Esophagus mucosa (tissue), 1 donor: ENCODE measurements around the gene RNF222. TPM values are rescaled to one million over a fixed set of nuclear protein-coding genes. Genes with fewer than 3 reads are reported as not detected.
"Not testable (repeated sequence)": the region's sequence is repeated elsewhere in the genome, so short reads cannot be mapped to it uniquely, and the experiment has no call there.

Experiments used
- ATAC-seq: fragments of 200-7000 bp; cut with Tn5 transposase; one replicate; pipeline ENCODE4 v1.9.1; 2020
- total RNA-seq: library from RNA; stranded (reverse); gene quantifications from one replicate; pipeline ENCODE4 v1.2.4, GENCODE V29; 2023
- donor health status: DM: yes; HTN: yes; CAD: no.

The RNF222 gene
- total RNA-seq, 1 donor from 2014 or later = 10.8 TPM

DNA sequence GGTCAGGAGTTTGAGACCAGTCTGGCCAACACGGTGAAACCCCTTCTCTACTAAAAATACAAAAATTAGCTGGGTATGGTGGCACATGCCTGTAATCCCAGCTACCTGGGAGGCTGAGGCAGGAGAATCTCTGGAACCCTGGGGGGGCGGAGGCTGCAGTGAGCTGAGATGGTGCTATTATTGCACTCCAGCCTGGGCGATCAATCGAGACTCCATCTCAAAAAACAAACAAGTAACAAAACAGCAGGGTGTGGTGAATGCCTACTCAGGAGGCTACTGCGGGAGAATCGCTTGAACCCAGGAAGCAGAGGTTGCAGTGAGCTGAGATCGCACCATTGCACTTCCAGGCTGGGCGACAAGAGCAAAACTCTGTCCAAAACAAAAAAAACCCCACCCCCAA, 19.5 kb downstream of the RNF222 start:
- not testable (repeated sequence) for ATAC-seq

DNA sequence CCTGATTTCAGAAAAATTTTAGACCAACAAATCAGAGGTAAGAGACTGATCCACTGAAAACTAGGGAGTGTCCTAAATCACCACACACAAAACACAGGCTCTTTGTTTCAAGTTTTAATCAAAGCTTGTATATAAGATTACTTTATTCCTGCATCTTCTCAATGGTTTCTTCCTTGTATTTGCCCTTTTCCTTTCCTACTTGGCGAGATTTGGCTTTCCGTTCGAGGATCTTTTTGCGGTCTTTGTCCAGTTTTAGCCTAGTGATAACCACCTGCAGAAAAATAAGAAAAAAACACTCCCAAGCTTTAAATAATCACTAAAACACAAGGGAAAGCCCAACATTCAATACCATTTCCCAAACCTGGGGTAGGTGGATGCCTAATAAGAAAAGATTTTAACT, 20.2 kb downstream of the RNF222 start:
- ATAC-seq = no peak

DNA sequence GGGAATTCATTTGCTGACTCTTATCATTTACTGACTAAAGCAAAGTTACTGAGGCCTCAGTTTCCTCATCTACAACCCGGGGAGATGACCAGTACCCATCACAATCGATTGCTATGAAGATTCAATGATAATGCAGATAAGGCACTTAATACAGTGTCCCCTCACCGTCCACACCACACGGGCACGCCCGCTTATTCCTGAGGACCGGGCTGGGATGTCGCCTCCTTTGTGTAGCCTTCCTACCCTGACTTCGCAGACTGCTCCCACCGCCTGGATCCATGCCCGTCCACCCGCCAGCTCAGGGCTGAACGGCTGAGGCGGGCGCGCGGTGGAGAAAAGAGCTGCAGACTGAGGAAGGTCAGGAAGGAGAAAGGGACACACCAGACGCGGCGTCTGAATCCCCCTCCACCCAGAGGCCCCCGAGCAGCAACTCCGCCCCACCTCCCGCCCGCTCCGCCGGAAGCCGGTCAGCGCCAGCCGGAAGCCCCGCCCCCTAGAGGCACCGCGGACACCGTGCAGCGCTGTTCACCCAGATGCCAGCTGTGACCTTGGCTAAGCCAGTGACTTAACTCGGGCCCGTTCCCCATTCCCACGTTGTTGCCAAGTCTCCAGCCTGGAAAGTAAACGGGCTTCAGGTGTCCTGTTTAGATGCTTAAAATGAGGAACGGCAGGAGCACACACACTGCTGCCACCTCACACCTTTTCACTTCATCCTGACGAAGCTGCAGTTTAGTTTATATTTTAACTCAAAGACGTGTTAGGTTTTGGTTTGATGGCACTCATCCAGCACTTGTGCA, 21.2 kb downstream of the RNF222 start, which contains the start of gene KRABD2:
Gene KRABD2 (minus strand): TSS at position 434 of the 797 bp plus-strand sequence.
- peak; percentile 96 for ATAC-seq

DNA sequence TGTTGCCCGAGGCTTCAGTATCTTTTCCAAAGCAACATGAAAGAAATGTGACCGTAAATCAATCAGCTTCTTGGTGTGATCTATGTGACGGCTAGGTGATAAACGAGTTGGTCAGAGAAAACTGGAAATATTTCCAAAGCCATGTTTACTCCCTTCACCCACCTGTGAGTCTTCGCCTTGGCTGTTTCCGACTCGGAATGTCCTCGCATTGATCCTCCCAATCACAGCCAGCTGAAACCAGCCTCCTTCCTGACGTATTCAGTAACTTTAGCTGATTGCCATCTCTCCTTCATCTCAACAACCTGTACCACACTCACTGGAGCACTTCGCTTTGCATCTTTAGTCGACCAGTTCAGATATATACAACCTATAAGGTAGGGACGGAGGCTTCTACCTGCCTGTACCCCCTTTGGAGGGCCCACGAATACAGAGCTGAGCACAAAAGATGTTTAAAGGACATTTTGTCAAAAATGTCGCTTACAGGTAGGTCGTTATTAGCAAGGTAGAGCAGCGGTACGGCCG, 21.8 kb downstream of the RNF222 start:
- peak; percentile 35 for ATAC-seq

DNA sequence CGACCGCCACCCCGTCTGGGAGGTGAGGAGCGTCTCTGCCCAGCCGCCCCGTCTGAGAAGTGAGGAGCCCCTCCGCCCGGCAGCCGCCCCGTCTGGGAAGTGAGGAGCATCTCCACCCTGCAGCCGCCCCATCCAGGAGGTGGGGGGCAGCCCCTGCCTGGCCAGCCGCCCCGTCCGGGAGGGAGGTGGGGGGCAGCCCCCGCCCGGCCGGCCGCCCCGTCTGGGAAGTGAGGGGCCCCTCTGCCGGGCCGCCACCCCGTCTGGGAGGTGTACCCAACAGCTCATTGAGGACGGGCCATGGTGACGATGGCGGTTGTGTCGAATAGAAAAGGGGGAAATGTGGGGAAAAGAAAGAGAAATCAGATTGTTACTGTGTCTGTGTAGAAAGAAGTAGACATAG, 23.8 kb downstream of the RNF222 start:
- ATAC-seq = not testable (repeated sequence)

DNA sequence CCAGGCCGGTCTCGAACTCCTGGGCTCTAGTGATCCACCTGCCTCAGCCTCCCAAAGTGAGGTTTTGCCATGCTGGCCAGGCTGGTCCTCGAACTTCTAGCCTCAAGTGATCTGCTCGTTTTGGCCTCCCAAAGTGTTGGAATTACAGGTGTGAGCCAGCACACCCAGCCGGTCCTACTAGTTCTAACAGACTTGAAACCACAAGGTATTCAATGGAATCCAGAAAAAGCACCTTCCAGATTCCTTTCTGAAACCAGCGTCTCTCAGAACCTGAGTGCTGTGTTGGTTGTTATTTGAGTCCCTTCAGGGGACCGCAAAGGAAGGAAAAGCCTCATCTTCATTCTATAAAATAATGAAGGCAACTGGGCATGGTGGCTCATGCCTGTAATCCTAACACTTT, 25.2 kb downstream of the RNF222 start:
- no peak for ATAC-seq

DNA sequence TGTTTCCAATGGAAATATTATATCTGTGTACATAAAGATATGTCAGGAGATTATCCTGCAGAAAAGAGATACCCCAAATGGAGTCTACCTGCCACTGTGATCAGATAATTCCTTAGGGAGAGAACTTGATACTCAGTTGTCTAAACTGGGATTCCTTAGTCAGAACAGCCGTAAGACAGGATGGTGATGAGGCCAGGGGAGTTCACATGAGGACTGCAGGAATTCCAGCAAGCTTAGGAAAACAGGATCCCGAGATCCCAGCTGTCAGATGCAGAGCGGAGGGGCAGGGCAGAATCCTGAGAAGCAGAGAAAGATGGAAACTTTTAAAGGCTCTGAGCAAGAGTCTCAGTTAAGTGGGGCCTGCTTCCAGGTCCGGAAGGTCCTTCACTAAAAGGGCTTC, 25.8 kb downstream of the RNF222 start:
- ATAC-seq = no peak

DNA sequence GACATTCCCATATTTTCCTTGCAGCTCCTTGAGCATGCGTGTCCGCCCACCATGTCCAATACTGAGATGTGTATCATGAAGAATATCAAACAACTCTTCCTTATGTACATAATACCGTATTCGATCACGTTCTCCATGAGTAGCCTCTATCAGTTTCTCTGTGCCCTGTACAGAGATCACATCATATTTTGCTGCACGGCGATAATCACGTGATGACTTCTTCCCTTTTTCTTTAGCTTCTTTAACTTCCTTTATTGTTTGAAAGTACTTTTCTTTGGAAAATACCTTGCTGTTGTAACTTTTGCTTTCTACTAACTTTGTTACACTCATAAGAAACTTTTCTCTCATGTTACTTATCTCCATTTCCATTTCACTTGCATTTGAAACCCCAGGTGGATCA, 27.7 kb downstream of the RNF222 start:
- ATAC-seq = no peak

DNA sequence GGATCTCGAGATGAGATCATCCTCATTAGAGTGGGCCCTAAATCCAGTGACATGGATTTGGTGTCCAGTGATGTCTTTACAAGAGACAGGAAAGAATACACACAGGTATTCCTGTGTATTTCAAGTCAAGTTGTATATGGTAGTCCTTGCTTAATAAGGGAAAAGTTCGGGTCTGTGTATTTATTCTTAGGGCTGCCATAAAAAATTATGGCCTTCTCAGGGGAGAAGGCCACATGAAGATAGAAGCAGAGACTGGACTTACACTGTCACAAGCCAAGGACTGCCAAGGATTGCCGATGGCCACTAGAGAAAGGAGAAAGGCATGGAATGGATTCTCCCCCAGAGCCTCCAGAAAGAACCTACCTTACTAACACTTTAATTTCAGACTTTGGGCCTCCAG, 29.4 kb downstream of the RNF222 start:
- ATAC-seq = no peak

DNA sequence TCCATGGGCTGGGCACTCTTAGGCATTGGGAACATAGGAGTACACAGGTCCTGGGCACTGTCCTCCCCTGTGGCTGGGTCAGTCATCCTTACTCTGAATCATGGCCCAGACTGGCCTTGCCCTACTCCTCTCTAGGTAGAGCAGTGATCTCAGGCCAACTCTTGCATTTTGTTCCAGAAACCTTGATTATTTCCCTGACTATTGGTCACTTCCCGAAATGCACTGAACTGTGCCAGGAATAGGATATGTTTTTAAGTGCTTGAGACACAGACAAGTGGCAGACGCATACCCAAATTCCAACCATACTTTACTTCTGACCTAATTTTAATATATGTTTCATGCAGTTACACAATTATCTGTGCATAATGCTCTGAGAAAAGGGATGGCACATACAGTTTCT, 31.4 kb downstream of the RNF222 start:
- ATAC-seq = peak; percentile 60

DNA sequence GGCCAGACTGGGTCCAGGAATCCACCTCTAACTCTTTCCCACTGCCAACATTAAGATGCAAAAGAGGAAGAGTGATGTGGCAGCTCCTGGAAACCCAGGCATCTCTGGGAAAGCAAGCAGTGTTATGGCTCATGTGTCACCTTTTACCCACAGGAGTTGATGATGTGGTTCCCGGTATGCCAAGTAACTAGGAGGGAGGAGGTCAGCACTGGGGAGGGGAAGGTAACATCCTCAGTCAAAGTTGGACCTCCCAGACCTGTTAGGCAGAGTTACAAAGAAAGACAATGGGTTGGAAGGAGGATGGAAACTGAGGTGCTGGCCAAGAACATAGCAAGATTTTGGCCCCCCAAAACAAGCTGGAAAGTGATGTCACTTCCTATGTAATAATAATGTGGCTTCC, 32.5 kb downstream of the RNF222 start:
- peak; percentile 50 for ATAC-seq

DNA sequence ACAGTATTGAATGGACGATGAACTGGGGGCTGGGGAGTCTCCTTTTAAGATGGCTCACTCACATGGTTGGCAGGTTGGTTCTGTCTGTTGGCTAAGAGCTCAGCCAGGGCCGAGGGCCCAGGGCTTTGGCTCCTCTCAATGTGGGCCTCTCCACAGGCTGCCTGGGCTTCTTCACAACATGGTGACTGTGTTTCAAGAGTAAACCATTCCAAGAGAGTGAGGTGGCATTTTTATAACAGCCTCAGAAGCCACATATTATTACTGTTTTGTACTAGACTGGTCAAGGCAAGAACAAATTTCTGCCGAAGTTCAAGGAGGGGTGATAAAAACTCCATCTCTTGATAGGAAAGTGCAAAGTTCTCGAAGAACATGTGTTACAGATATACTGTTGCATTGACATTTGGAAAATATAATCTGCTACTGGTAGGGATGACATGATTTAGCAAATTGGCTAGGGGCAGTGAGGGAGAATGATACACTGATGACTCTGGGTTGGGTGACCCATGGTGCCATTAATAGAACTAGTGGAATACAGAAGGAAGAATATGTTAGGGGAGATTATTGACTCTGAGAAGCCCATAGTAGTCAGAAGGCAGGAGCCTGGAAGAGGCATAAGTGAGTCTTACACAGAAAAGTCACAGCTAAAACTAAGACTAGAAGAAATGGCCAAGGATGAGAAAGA, 34.8 kb downstream of the RNF222 start:
- no peak for ATAC-seq

DNA sequence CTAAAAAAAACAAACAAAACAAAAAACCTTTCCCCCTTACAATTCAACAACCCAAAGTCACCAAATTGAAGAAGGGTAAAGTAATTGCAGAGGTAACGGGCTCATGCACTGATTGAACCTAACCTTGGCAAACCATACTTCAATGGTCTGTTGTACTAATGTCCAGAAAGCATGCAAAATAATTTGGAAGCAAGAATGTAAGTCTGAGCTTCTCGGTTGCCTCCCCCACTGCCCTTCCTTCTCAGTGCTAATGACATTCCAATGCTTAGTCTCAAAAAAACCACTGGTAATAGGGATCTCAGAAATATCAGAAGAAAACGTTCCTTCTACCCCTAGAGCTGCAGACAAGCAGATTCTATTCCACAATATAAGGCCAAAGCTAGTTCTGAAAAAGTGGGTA, 36.9 kb downstream of the RNF222 start:
- ATAC-seq = no peak

DNA sequence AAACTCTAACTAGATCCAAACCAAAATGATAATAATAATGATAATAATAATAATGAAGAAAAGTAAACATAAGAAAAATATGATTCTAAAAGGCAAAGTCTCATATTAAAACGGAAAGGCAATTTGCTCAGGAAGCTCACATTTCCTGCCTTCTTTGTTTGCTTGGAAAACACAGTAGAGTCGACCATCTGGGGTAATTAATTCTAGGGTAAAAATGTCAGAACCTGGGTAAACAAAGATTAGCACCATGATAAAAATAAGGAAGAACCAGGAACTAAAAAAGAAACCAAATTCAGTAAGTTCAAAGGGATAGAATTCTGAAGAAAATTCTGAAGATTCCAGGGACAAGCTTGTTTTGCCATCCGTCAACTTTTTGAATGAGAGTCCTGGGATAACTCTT, 37.4 kb downstream of the RNF222 start:
- ATAC-seq = no peak

DNA sequence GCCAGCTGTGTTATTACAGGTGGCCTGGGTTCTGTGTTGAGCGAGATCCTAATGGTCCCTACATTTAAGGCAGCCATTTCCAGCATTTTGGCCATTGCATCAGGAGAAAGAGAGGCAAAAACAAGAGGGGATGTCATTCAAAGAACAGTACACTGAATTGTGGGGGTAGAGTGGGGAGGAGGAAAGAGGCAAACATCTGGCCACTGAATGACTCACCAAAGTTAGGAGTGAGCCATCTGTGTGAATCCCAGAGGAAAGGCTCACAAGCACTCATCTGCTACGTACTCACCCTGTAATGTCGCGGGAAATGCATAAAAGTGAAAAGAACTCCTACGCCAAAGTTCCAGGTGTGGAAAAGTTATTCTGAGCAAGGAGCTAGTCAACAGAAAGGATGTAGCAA, 37.9 kb downstream of the RNF222 start:
- ATAC-seq = peak; percentile 42

DNA sequence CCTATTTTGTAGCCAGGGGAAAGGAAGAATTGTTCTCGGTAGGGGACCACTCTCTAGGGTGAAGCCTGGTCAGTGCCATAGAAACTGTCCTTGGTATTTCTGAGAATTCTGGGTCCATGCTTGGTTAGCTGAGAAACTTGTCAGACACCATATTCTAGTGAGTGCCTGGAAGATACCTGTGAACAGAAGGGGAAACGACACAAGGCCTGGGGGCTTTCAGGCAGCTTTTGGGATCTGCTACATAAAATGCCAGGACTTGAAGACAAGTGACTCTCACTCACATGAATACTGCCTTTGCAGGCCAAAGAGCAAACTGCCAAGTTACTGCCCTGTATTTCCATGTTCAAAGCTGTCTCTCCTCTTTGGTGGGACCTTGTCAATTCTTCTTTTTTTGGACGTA, 39.7 kb downstream of the RNF222 start:
- ATAC-seq = no peak

DNA sequence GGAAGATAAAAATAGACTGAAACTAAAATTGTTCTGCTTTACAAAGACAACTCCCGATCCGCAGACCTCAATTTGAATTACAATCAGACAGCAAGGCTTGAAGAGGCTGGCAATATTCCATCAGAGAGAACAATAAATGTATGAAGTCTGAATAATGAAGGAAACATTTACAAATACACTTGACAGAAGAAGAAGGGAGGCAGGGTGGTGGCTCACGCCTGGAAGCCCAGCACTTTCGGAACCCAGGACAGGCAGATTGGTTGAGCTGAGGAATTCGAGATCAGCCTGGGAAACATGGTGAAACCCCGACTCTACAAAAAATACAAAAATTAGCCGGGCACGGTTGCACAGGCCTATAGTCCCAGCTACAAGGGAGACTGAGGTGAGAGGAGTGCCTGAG, 43.4 kb downstream of the RNF222 start:
- no peak for ATAC-seq

DNA sequence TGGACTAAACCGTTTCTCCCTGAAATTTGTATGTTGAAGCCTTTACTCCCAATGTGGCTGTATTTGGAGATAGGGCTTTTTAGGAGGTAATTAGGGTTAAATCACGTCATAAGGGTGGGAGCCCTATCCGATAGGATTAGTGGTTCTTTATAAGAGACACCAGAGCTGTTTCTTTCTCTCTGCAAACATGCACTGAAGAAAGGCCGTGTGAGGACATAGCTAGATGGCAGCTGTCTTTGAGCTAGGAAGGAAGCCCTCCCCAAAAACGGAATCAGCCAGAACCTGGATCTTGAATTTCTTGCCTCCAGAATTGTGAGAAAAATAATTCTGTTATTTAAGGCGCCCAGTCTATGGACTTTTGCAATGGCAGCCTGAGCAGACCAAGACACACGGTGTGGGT, 43.9 kb downstream of the RNF222 start:
- no peak for ATAC-seq

DNA sequence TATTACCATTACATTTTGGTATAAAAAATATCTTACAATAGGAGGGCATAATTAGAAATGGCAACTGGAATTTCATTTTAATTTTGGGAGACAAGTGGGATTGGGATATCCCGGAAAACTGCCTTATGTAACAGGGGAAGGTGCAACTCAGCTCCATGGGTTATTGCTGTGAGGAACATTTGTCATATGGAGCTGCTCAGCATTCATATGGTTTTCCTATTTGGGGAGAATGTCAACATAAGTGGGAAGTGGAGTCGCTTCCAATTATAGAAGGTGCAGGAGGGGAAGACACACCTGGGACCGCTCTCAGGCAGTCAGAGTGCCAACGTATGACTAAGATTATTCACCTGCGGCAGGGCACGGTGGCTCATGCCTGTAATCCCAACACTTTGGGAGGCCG, 47.3 kb downstream of the RNF222 start:
- ATAC-seq = no peak

DNA sequence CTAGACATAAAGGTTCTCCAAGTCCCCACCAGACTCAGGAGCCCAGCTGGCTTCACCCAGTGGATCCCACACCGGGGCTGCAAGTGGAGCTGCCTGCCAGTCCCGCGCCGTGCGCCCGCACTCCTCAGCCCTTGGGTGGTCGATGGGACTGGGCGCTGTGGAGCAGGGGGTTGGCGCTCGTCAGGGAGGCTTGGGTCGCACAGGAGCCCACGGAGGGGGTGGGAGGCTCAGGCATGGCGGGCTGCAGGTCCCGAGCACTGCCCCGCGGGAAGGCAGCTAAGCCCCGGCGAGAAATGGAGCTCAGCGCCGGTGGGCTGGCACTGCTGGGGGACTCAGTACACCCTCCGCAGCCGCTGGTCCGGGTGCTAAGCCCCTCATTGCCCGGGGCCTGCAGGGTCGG, 50.6 kb downstream of the RNF222 start:
- not testable (repeated sequence) for ATAC-seq

DNA sequence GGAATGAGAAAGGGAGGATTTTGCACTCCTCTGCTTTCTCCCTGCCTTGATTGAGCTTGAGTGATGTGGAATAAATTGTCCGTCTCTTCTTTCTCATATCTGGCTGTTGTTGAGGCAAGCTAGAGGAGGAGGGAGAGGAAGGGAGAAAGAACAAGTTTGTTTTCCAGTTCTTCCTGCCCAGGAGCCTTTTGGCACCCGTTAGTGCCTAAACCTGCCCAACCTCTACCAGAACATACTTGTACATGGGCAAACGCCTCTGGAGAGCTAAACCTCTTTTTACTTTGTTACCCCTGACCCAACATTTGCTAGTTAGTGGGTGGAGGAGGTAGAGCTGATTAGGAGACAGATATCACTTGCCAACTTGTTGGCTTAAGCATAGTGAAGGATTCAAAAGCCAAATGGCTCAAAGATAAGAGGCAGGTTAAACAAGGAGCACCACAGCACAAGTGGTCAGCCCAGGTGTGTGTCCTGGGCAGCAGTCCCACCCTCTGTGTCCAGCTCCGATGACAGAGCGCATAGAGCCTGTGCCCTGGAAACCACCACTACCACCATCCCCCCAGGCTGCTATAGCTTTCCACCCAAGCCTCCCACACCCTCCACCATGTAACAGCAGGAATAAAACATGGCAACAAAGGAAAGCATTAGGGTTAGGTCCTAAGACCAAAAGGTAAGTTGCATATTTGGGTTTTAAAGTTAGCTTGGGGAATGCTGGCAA, 51.5 kb downstream of the RNF222 start:
- peak; percentile 90 for ATAC-seq

DNA sequence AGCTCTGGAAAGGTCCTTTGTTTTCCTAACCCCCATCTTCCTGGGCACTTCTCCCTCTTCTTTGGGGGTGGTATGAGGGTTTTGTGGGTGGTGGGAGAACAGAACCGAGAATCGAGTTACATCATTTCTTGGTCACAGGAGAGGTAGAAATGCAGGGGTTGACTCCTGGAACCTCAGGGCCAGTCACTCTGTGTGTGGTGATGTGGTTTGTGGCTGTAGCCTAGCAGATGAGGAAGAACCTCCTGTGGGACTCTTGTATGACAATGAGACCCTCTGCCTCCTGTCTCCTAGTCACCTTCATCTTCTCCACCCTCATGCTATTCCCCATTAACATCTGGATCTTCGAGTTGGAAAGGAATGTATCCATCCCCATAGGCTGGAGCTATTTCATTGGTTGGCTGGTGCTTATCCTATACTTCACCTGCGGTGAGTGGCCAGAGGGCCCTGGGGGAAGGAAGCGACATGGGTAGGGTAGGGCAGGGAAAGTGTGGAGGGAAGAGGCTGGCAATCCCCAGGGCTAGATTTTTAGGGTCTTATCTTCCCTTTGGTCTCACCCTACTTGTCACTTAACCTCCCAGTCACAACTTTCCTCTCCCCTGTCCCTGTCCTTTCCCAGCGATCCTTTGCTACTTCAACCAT, 52.5 kb downstream of the RNF222 start:
- peak; percentile 55 for ATAC-seq

DNA sequence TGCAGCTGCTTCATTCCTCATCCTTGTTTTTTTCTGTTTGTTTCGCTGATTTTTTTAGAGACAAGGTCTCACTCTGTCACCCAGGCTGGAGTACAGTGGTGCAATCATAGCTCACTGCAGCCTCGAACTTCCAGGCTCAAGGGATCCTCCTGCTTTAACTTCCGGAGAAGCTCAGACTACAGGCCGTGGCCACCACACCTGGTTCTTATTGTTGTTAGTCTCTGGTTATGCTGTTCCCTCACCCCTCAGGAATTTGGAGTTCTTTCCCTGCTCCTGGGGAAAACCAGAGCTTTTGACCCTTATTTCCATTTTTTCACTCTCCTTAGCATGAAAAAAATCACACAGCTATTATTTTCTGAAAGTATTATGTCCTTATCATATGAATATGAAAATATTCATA, 56.2 kb downstream of the RNF222 start:
- no peak for ATAC-seq
